KOPT-K1 (cell line): ENCODE results near the gene STXBP5.

Source experiments
- H3K27ac ChIP-seq: fragments of 200-600 bp; sonication (generic); 2 replicates; pipeline ENCODE4 v1.5.1; 2016; ENCODE audit warnings: antibody characterized with exemption, mild to moderate bottlenecking, low read depth, low read length; ENCODE audit not compliant: poor library complexity, severe bottlenecking
- H3K36me3 ChIP-seq: fragments of 200-600 bp; sonication (generic); 2 replicates; pipeline ENCODE4 v1.5.1; 2017; ENCODE audit warnings: antibody characterized with exemption, mild to moderate bottlenecking, low read length, moderate library complexity; ENCODE audit not compliant: insufficient read depth
- H3K9me3 ChIP-seq: fragments of 200-600 bp; sonication (generic); 2 replicates; pipeline ENCODE4 v1.5.1; 2017; ENCODE audit warnings: antibody characterized with exemption, low read length, mild to moderate bottlenecking; ENCODE audit not compliant: insufficient read depth, poor library complexity, severe bottlenecking

The STXBP5 gene

GRCh38 chr6:147214248-147215227, 10.3 kb downstream of the STXBP5 start:
- Histone ChIP-seq H3K36me3 (no peaks in the 10 kb centered on the region), H3K27ac (no peak overlapping the region)

GRCh38 chr6:147216915-147217314, 12.7 kb downstream of the STXBP5 start:
- H3K36me3 ChIP-seq = no peaks in the 10 kb centered on the region
- no peaks in the 10 kb centered on the region for H3K9me3 ChIP-seq
- no peak overlapping the region for H3K27ac ChIP-seq

More at GRCh38 chr6:147214248-147215227, 10.3 kb downstream of the STXBP5 start:
- H3K9me3 ChIP-seq = no peaks in the 10 kb centered on the region

GRCh38 chr6:147217840-147218404, 13.7 kb downstream of the STXBP5 start:
- no peaks in the 10 kb centered on the region for H3K9me3 ChIP-seq
- no peaks in the 10 kb centered on the region for H3K36me3 ChIP-seq
- no peak overlapping the region for H3K27ac ChIP-seq

GRCh38 chr6:147218797-147219196, 14.6 kb downstream of the STXBP5 start:
- Histone ChIP-seq H3K27ac (no peak overlapping the region), H3K9me3 (no peaks in the 10 kb centered on the region), H3K36me3 (no peaks in the 10 kb centered on the region)

- H3K27ac ChIP-seq = no peak overlapping the region
- H3K9me3 ChIP-seq = no peaks in the 10 kb centered on the region
- H3K36me3 ChIP-seq = no peaks in the 10 kb centered on the region
Measured at GRCh38 chr6:147219463-147219862, 15.2 kb downstream of the STXBP5 start.

DNA sequence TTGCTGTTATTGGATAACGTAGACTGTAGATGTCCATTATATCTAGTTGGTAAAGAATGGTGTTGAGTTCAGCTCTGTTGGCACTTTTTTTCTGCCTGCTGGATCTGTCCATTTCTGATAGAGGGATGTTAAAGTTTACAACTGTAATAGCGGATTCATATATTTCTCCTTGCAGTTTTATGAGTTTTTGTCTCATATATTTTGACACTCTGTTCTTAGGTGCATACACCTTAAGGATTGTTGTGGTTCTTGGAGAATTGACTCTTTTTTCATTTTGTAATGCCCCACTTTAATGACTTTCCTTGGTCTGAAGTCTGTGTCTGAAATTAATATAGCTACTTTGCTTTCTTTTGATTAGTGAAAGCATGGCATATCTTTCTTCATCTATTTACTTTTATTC, 16.1 kb downstream of the STXBP5 start:
- Histone ChIP-seq H3K27ac (no peak overlapping the region), H3K36me3 (no peaks in the 10 kb centered on the region), H3K9me3 (no peaks in the 10 kb centered on the region)

GRCh38 chr6:147221739-147222138, 17.5 kb downstream of the STXBP5 start:
- no peaks in the 10 kb centered on the region for H3K36me3 ChIP-seq
- H3K27ac ChIP-seq = no peak overlapping the region
- no peaks in the 10 kb centered on the region for H3K9me3 ChIP-seq

GRCh38 chr6:147222160-147222838, 18.1 kb downstream of the STXBP5 start:
- Histone ChIP-seq H3K9me3 (no peaks in the 10 kb centered on the region), H3K36me3 (no peaks in the 10 kb centered on the region), H3K27ac (no peak overlapping the region)

DNA sequence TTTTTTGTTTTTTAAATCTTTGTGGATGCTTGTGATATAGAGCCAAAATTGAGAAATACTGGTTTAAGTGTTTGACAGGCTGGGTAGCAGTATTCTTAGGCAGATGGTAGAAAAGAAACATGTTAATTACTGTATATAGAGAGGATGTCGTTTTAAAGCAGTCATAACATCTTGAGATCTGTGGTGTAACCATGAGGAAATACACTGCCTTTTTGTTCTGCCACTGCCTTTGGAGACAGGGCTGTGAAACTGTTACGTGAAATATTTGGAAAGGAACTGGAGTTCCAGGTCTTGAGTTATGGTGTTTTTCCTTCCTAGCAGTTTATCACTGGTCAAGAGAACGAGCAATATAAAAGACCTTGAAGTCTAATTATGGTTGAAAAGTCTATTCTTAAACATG, 19.5 kb downstream of the STXBP5 start:
- no peaks in the 10 kb centered on the region for H3K9me3 ChIP-seq
- no peak overlapping the region for H3K27ac ChIP-seq
- H3K36me3 ChIP-seq = no peaks in the 10 kb centered on the region

DNA sequence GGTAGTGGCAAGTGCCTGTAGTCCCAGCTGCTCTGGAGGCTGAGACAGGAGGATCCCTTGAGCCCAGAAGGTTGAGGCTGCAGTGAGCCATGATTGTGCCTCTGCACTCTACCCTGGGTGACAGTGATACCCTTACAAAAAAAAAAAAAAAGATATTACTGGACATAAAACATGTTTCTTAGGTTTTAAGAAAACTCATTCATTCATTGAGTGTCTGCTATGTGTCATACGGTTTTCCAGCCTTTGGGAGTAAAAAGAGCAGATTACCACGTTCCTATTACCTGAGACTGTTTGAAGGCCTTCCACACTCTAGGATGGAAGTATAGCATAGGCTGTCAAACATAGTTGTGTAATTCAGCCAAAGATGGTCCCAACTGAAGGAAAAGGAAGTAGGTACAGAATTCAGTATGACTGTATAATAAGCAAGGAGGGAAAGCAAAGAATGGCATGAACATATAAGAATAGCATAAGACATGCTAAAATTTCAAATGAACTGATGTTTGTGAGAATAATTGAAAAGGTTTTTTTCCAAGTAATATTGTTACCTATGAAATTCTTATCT, 22.0 kb downstream of the STXBP5 start:
- H3K27ac ChIP-seq = no peak overlapping the region
- no peaks in the 10 kb centered on the region for H3K36me3 ChIP-seq
- H3K9me3 ChIP-seq = no peaks in the 10 kb centered on the region

GRCh38 chr6:147226877-147227276, 22.7 kb downstream of the STXBP5 start:
- H3K27ac ChIP-seq = no peak overlapping the region
- H3K9me3 ChIP-seq = no peaks in the 10 kb centered on the region
- H3K36me3 ChIP-seq = no peaks in the 10 kb centered on the region

- Histone ChIP-seq H3K9me3 (no peaks in the 10 kb centered on the region), H3K27ac (no peak overlapping the region), H3K36me3 (no peaks in the 10 kb centered on the region)
Measured at GRCh38 chr6:147227770-147228320, 23.6 kb downstream of the STXBP5 start.

- Histone ChIP-seq H3K36me3 (no peaks in the 10 kb centered on the region), H3K9me3 (no peaks in the 10 kb centered on the region), H3K27ac (no peak overlapping the region)
Measured at GRCh38 chr6:147231589-147231988, 27.4 kb downstream of the STXBP5 start.

- Histone ChIP-seq H3K9me3 (no peaks in the 10 kb centered on the region), H3K27ac (no peak overlapping the region), H3K36me3 (no peaks in the 10 kb centered on the region)
Measured at GRCh38 chr6:147234685-147235084, 30.5 kb downstream of the STXBP5 start.

DNA sequence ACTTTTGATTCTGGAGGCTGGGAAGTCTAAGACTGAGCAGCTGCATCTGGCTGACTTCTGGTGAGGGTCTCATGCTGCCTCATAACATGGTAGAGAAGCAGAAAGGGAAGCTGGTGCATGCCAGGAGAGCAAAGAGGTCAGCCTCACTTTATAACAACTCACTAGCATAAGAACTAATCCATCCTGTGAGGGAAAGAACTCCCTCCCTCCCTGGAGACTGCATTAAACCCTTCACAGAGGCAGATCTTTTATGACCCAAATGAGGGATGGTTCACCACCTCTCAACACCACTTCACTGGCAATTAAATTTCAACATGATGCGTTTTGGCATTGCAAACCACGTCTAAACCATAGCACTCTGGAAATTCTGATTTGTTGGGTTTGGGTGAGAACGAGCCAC, 33.9 kb downstream of the STXBP5 start:
- H3K27ac ChIP-seq = no peak overlapping the region
- H3K9me3 ChIP-seq = no peaks in the 10 kb centered on the region
- no peaks in the 10 kb centered on the region for H3K36me3 ChIP-seq
